ENCODE data around the gene WDR88.

DNA sequence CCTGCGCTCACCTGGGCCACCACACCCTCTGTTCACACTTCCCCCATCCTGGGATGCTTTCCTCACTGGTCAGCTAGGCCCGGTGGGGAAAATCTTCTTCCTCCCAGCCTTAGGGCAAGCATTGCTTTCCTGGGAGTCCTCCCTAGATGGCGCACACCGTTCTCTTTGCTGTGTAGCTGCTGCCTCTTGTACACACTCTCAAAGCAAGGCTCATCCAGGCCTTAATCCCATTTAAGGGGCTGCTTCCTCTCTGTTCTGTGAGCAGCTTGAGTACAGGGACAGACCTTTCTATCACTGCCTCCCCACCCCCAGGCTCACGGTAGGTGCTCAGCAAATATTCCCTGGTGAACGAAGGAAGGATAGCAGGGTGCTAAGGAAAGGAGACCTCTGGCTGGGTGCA, 82.7 kb downstream of the WDR88 start:
- TF ChIP-seq ZNF217 (IDR thresholded peaks at IDR 0.05) (no peak), CREB1 (IDR thresholded peaks at IDR 0.05; ENCODE audit: low read depth) (no peak), ZNF384 (IDR thresholded peaks at IDR 0.05; ENCODE audit: borderline replicate concordance, low read depth, low read length) (no peak), CHD2 (IDR thresholded peaks at IDR 0.05; ENCODE audit: borderline replicate concordance, low read depth, low read length) (no peak), POLR2A (IDR thresholded peaks at IDR 0.05; ENCODE audit: low read depth, low read length) (no peak)
- TF ChIP-seq, protein P1, sequence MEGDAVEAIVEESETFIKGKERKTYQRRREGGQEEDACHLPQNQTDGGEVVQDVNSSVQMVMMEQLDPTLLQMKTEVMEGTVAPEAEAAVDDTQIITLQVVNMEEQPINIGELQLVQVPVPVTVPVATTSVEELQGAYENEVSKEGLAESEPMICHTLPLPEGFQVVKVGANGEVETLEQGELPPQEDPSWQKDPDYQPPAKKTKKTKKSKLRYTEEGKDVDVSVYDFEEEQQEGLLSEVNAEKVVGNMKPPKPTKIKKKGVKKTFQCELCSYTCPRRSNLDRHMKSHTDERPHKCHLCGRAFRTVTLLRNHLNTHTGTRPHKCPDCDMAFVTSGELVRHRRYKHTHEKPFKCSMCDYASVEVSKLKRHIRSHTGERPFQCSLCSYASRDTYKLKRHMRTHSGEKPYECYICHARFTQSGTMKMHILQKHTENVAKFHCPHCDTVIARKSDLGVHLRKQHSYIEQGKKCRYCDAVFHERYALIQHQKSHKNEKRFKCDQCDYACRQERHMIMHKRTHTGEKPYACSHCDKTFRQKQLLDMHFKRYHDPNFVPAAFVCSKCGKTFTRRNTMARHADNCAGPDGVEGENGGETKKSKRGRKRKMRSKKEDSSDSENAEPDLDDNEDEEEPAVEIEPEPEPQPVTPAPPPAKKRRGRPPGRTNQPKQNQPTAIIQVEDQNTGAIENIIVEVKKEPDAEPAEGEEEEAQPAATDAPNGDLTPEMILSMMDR (IDR thresholded peaks at IDR 0.05 in 2 of 3, conservative IDR thresholded peaks at IDR 0.05 in 1 of 3; ENCODE audit: control insufficient read depth in 2 of 3, extremely low read depth in 1 of 3, insufficient read depth in 1 of 3, low read depth in 3 of 3, low read length in 3 of 3), result peak in 1 of 3 experiments; percentile 3; a peak in 1 of 6 replicates

All from GM12878 (cell line).